ENCODE results near the gene ADAR. TPM values are rescaled to one million over a fixed set of nuclear protein-coding genes. Genes with fewer than 3 reads are reported as not detected.

ADAR gene
- total RNA-seq, 3 donors from 2014 or later, result 71.4 to 115 (median 104) TPM

DNA sequence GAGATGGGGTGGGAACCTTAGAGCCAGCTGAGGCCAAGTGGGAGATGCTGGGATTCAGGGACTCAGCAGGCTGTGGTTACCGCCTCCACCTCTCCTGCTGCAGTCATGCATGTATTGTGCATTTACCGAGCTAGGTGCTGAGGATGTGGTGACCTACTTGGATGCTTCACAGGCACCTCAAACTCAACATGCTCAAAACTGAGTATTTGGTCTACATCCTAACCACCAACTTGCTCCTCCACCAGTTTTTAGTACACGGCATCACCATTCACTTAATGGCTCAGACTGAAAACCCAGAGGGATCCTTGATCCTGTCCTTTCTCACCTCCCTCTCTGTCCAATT, 34.8 kb downstream of the ADAR start:
- DNase-seq (ENCODE audit: low spot score in 2 of 2), result no peak
- Histone ChIP-seq H3K4me3 (no peak overlapping the region), H3K27ac (no peak overlapping the region), H3K9me3 (no peaks in the 10 kb centered on the region), H3K36me3 (no peaks in the 10 kb centered on the region), H3K4me1 (no peaks in the 10 kb centered on the region), H3K27me3 (no peaks in the 10 kb centered on the region)
- intact Hi-C loops (cut with DNase I; ENCODE audit: low total_unique reads), result no loop called here
- TF ChIP-seq POLR2A (IDR thresholded peaks at IDR 0.05) (no peak), POLR2AphosphoS5 (IDR thresholded peaks at IDR 0.05) (no peak)
- TF ChIP-seq, protein P1, sequence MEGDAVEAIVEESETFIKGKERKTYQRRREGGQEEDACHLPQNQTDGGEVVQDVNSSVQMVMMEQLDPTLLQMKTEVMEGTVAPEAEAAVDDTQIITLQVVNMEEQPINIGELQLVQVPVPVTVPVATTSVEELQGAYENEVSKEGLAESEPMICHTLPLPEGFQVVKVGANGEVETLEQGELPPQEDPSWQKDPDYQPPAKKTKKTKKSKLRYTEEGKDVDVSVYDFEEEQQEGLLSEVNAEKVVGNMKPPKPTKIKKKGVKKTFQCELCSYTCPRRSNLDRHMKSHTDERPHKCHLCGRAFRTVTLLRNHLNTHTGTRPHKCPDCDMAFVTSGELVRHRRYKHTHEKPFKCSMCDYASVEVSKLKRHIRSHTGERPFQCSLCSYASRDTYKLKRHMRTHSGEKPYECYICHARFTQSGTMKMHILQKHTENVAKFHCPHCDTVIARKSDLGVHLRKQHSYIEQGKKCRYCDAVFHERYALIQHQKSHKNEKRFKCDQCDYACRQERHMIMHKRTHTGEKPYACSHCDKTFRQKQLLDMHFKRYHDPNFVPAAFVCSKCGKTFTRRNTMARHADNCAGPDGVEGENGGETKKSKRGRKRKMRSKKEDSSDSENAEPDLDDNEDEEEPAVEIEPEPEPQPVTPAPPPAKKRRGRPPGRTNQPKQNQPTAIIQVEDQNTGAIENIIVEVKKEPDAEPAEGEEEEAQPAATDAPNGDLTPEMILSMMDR (IDR thresholded peaks at IDR 0.05), result no peak

DNA sequence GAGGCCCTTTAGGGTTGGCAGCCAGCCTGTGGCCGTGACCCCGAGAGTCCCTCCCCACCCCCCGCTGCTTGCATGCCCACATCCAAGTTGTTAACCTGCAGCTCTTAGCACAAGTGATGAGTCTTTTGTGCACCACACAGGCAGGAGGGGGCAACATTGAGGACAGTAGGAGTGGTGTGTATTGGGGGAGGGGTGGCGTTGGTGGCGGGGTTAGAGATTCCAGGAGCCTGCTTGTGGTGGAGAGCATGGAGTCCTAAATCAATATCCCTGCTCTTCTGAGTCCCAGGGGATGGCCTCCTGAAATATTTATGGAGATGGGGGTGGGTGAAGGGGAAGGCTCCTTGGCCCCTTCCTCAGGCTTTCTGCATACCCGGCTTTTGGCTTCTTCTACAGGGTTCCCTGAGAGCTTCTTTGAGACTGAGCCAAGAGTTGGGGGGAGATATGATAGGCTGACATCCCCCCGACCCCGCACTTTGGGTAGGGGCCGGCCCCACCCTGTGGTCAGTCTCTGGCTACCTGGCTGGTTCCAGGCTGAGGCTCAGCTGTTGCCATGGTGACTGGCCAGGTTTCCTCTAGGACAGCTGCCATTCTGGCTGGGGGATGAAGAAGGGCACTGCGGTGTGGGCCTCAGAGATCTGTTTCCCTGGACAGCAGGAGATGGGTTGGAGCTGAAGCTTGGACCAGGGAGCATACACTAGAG, 35.4 kb downstream of the ADAR start:
- Histone ChIP-seq H3K4me1 (no peaks in the 10 kb centered on the region), H3K27ac (no peak overlapping the region), H3K4me3 (no peak overlapping the region), H3K27me3 (no peaks in the 10 kb centered on the region), H3K36me3 (no peaks in the 10 kb centered on the region), H3K9me3 (no peaks in the 10 kb centered on the region)
- DNase-seq (ENCODE audit: low spot score in 2 of 2), result no peak
- TF ChIP-seq POLR2A (IDR thresholded peaks at IDR 0.05) (no peak), POLR2AphosphoS5 (IDR thresholded peaks at IDR 0.05) (no peak)
- TF ChIP-seq, protein P1 (IDR thresholded peaks at IDR 0.05), result no peak
- intact Hi-C loops (cut with DNase I; ENCODE audit: low total_unique reads), result no loop called here

DNA sequence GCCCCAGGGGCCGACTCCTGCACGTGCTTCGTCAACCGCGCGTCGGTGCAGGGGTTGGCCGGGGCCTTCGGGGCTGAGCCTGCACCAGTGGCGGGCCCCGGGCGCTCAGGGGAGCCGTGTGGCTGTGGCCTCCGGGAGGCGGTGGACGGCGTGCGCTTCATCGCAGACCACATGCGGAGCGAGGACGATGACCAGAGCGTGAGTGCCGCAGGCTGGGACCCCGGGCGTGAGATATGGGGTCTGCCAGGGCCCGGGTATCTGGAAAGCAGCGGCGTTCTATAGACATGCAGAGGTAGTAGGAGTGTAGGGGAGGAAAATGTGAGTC, 36.1 kb downstream of the ADAR start:
- Histone ChIP-seq H3K4me3 (no peak overlapping the region), H3K4me1 (no peaks in the 10 kb centered on the region), H3K27me3 (no peaks in the 10 kb centered on the region), H3K27ac (no peak overlapping the region), H3K36me3 (no peaks in the 10 kb centered on the region), H3K9me3 (no peaks in the 10 kb centered on the region)
- intact Hi-C loops (cut with DNase I; ENCODE audit: low total_unique reads), result no loop called here
- no peak for DNase-seq (ENCODE audit: low spot score in 2 of 2)
- TF ChIP-seq POLR2A (IDR thresholded peaks at IDR 0.05), result no peak
- TF ChIP-seq, protein P1 (IDR thresholded peaks at IDR 0.05), result no peak
- no peak for TF ChIP-seq POLR2AphosphoS5 (IDR thresholded peaks at IDR 0.05)

DNA sequence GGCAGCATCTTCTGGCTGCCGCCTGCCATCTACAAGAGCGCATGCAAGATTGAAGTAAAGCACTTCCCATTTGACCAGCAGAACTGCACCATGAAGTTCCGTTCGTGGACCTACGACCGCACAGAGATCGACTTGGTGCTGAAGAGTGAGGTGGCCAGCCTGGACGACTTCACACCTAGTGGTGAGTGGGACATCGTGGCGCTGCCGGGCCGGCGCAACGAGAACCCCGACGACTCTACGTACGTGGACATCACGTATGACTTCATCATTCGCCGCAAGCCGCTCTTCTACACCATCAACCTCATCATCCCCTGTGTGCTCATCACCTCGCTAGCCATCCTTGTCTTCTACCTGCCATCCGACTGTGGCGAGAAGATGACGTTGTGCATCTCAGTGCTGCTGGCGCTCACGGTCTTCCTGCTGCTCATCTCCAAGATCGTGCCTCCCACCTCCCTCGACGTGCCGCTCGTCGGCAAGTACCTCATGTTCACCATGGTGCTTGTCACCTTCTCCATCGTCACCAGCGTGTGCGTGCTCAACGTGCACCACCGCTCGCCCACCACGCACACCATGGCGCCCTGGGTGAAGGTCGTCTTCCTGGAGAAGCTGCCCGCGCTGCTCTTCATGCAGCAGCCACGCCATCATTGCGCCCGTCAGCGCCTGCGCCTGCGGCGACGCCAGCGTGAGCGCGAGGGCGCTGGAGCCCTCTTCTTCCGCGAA, 36.6 kb downstream of the ADAR start:
- H3K36me3 ChIP-seq, result no peaks in the 10 kb centered on the region
- intact Hi-C loops (cut with DNase I; ENCODE audit: low total_unique reads), result no loop called here
- DNase-seq (ENCODE audit: low spot score in 2 of 2), result no peak

More for the DNA sequence above, 36.6 kb downstream of the ADAR start:
- Histone ChIP-seq H3K4me1 (no peaks in the 10 kb centered on the region), H3K27me3 (no peaks in the 10 kb centered on the region), H3K9me3 (no peaks in the 10 kb centered on the region), H3K27ac (no peak overlapping the region), H3K4me3 (no peak overlapping the region)
- TF ChIP-seq POLR2AphosphoS5 (IDR thresholded peaks at IDR 0.05) (no peak), POLR2A (IDR thresholded peaks at IDR 0.05) (no peak)
- TF ChIP-seq, protein P1 (IDR thresholded peaks at IDR 0.05), result no peak

Measured in breast epithelium (tissue), 4 donors.